ENCODE results near the gene USP46. TPM values are rescaled to one million over a fixed set of nuclear protein-coding genes. Genes with fewer than 3 reads are reported as not detected.

The USP46 gene
- total and polyA plus RNA-seq, 10 donors, result 1.2 to 17.1 (median 9.1) TPM

GRCh38 chr4:52627876-52628275, 31.2 kb downstream of the USP46 start:
- H3K9me3 ChIP-seq, result no peaks in the 10 kb centered on the region
- DNase-seq, result no peak
- H3K4me3 ChIP-seq, result no peak overlapping the region
- H3K4me1 ChIP-seq, result no peaks in the 10 kb centered on the region
- WGBS, 5 donors, result 88 to 93% (median 91%) methylated on average over 7 of the region's 7 CpGs
- H3K27ac ChIP-seq, result no peak overlapping the region
- TF ChIP-seq POLR2AphosphoS5 (IDR thresholded peaks at IDR 0.05), result no peak
- no peak for TF ChIP-seq POLR2A (IDR thresholded peaks at IDR 0.05)
- no peak for TF ChIP-seq CTCF (IDR thresholded peaks at IDR 0.05 in 8 of 11, conservative IDR thresholded peaks at IDR 0.05 in 3 of 11)
- no peaks in the 10 kb centered on the region for H3K27me3 ChIP-seq (replicated peaks in 1 of 7)
- intact Hi-C loops (cut with DNase I; ENCODE audit: low total_unique reads), result no loop called here
- H3K36me3 ChIP-seq, result peaks cover 0 to 60% (median 3%) of the 10 kb centered on the region in 6 donors

- H3K36me3 ChIP-seq, result peaks cover 0 to 58% (median 3%) of the 10 kb centered on the region in 6 donors
- H3K4me1 ChIP-seq, result no peaks in the 10 kb centered on the region
- no peak overlapping the region for H3K4me3 ChIP-seq
- no peak for DNase-seq
- H3K27me3 ChIP-seq (replicated peaks in 1 of 7), result no peaks in the 10 kb centered on the region
- no peak overlapping the region for H3K27ac ChIP-seq
- TF ChIP-seq POLR2AphosphoS5 (IDR thresholded peaks at IDR 0.05) (no peak), CTCF (IDR thresholded peaks at IDR 0.05 in 8 of 11, conservative IDR thresholded peaks at IDR 0.05 in 3 of 11) (no peak), POLR2A (IDR thresholded peaks at IDR 0.05) (no peak)
- H3K9me3 ChIP-seq, result no peaks in the 10 kb centered on the region
- WGBS, 5 donors, result 81 to 100% (median 96%) methylated on average over 1 of the region's 1 CpG
- intact Hi-C loops (cut with DNase I; ENCODE audit: low total_unique reads), result no loop called here
Measured at GRCh38 chr4:52625216-52625615, 33.9 kb downstream of the USP46 start.

- intact Hi-C loops (cut with DNase I; ENCODE audit: low total_unique reads), result no loop called here
- TF ChIP-seq POLR2A (IDR thresholded peaks at IDR 0.05) (no peak), CTCF (IDR thresholded peaks at IDR 0.05 in 8 of 11, conservative IDR thresholded peaks at IDR 0.05 in 3 of 11) (no peak), POLR2AphosphoS5 (IDR thresholded peaks at IDR 0.05) (no peak)
- Histone ChIP-seq H3K36me3 (peaks cover 0 to 40% (median 3%) of the 10 kb centered on the region in 6 donors), H3K4me3 (no peak overlapping the region), H3K27ac (no peak overlapping the region), H3K4me1 (no peaks in the 10 kb centered on the region), H3K9me3 (no peaks in the 10 kb centered on the region), H3K27me3 (replicated peaks in 1 of 7) (no peaks in the 10 kb centered on the region)
- WGBS, 5 donors, result 92 to 98% (median 96%) methylated on average over 3 of the region's 3 CpGs
- DNase-seq, result no peak
Measured at GRCh38 chr4:52622564-52622963, 36.5 kb downstream of the USP46 start.

GRCh38 chr4:52621567-52621966, 37.5 kb downstream of the USP46 start:
- intact Hi-C loops (cut with DNase I; ENCODE audit: low total_unique reads), result no loop called here
- no peak for TF ChIP-seq POLR2AphosphoS5 (IDR thresholded peaks at IDR 0.05)
- no peak for TF ChIP-seq CTCF (IDR thresholded peaks at IDR 0.05 in 8 of 11, conservative IDR thresholded peaks at IDR 0.05 in 3 of 11)
- TF ChIP-seq POLR2A (IDR thresholded peaks at IDR 0.05), result no peak

More at GRCh38 chr4:52621567-52621966, 37.5 kb downstream of the USP46 start:
- Histone ChIP-seq H3K27ac (no peak overlapping the region), H3K4me1 (no peaks in the 10 kb centered on the region), H3K27me3 (replicated peaks in 1 of 7) (no peaks in the 10 kb centered on the region), H3K9me3 (no peaks in the 10 kb centered on the region), H3K4me3 (no peak overlapping the region), H3K36me3 (peaks cover 0 to 30% (median 3%) of the 10 kb centered on the region in 6 donors)
- no peak for DNase-seq
- WGBS, 5 donors, result 90 to 98% (median 96%) methylated on average over 2 of the region's 2 CpGs

Measured in spleen (tissue), 11 donors.